T-helper 2 cell (primary cell): ENCODE measurements around the gene ASCL2.
"Not testable (repeated sequence)": the region's sequence is repeated elsewhere in the genome, so short reads cannot be mapped to it uniquely, and the experiment has no call there.

Experiments used
- DNase-seq, 5 experiments: peaks; one replicate each; pipeline versions ENCODE4 v3.0.0 to v3.0.0-alpha.2; 2012 to 2022

Gene ASCL2

GRCh38 chr11:2259466-2259830 lies 10.9 kb downstream of the ASCL2 start:
- no peak for DNase-seq

GRCh38 chr11:2258501-2259465 lies 11.6 kb downstream of the ASCL2 start:
- DNase-seq = no peak

GRCh38 chr11:2256951-2257700 lies 13.3 kb downstream of the ASCL2 start:
- no peak for DNase-seq

GRCh38 chr11:2256293-2256913 lies 14.0 kb downstream of the ASCL2 start:
- no peak for DNase-seq

GRCh38 chr11:2252018-2252417 lies 18.4 kb downstream of the ASCL2 start:
- no peak for DNase-seq

GRCh38 chr11:2251138-2251537 lies 19.2 kb downstream of the ASCL2 start:
- DNase-seq = no peak

GRCh38 chr11:2250485-2250884 lies 19.9 kb downstream of the ASCL2 start:
- no peak for DNase-seq

GRCh38 chr11:2250041-2250440 lies 20.3 kb downstream of the ASCL2 start:
- no peak for DNase-seq

GRCh38 chr11:2249189-2249916 lies 21.0 kb downstream of the ASCL2 start:
- no peak for DNase-seq

GRCh38 chr11:2248762-2249161 lies 21.6 kb downstream of the ASCL2 start:
- DNase-seq = no peak

GRCh38 chr11:2248242-2248641 lies 22.1 kb downstream of the ASCL2 start:
- no peak for DNase-seq

- no peak for DNase-seq
These were observed 22.9 kb downstream of the ASCL2 start for GRCh38 chr11:2247496-2247895.

- DNase-seq = no peak
These were observed 29.6 kb downstream of the ASCL2 start for GRCh38 chr11:2240834-2241233.

GRCh38 chr11:2237457-2238238 lies 32.7 kb downstream of the ASCL2 start:
- DNase-seq = no peak

- DNase-seq = not testable (repeated sequence)
These were observed 33.8 kb downstream of the ASCL2 start for GRCh38 chr11:2236381-2237134.

- no peak for DNase-seq
These were observed 34.6 kb downstream of the ASCL2 start for GRCh38 chr11:2235588-2236326.

- DNase-seq = no peak
These were observed 35.4 kb downstream of the ASCL2 start for GRCh38 chr11:2234963-2235362.

- no peak for DNase-seq
These were observed 36.5 kb downstream of the ASCL2 start for GRCh38 chr11:2233693-2234455.

- DNase-seq = no peak
These were observed 40.6 kb downstream of the ASCL2 start for GRCh38 chr11:2229713-2230297.
